Liver (tissue), 3 donors: ENCODE data around the gene SERPIND1.

Experiments
- RAD21 ChIP-seq, 2 donors: IDR thresholded peaks; 2 replicates each; pipeline ENCODE4 v1.6.1; 2016; ENCODE audit warnings: antibody characterized with exemption in 2 of 2, mild to moderate bottlenecking in 2 of 2
- RXRA ChIP-seq, 2 donors: IDR thresholded peaks; 2 replicates each; pipeline ENCODE4 v1.6.1; 2017 to 2018; ENCODE audit warnings: antibody characterized with exemption in 2 of 2, mild to moderate bottlenecking in 1 of 2
- TF ChIP-seq, protein P1 (sequence below): fragments of 150-350 bp; IDR thresholded peaks from 2 replicates; pipeline ENCODE4 v1.5.1; 2017; ENCODE audit warnings: improper control_type of control experiment, low read depth, low read length; ENCODE audit not compliant: missing input control
- TF ChIP-seq, protein P2 (sequence below): IDR thresholded peaks from 2 replicates; pipeline ENCODE4 v1.6.1; 2016; ENCODE audit warnings: antibody characterized with exemption, mild to moderate bottlenecking
- donor health status: healthy.
- donor health status: healthy.

DNA sequence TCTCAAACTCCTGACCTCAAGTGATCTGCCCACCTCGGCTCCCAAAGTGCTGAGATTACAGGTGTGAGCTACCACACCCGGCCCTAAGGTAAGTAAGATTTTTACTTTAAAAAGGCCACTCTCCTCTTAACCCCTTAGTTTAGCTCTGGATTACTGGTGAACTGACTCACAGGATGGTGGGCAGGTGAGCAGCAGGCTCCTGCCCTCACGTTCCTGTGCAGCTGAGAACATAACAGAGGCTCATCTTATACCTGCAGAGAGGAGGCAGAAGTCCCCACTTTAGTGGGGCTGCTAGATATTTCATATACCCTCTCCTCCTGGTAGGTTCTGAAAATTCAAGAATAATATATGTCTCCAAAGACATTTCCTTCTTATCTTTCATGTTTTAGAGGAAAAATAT is 17.1 kb upstream of the SERPIND1 start:
- TF ChIP-seq, protein P1, sequence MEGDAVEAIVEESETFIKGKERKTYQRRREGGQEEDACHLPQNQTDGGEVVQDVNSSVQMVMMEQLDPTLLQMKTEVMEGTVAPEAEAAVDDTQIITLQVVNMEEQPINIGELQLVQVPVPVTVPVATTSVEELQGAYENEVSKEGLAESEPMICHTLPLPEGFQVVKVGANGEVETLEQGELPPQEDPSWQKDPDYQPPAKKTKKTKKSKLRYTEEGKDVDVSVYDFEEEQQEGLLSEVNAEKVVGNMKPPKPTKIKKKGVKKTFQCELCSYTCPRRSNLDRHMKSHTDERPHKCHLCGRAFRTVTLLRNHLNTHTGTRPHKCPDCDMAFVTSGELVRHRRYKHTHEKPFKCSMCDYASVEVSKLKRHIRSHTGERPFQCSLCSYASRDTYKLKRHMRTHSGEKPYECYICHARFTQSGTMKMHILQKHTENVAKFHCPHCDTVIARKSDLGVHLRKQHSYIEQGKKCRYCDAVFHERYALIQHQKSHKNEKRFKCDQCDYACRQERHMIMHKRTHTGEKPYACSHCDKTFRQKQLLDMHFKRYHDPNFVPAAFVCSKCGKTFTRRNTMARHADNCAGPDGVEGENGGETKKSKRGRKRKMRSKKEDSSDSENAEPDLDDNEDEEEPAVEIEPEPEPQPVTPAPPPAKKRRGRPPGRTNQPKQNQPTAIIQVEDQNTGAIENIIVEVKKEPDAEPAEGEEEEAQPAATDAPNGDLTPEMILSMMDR: no peak
- TF ChIP-seq RAD21 (IDR thresholded peaks at IDR 0.05) (no peak), RXRA (IDR thresholded peaks at IDR 0.05) (no peak)
- TF ChIP-seq, protein P2, sequence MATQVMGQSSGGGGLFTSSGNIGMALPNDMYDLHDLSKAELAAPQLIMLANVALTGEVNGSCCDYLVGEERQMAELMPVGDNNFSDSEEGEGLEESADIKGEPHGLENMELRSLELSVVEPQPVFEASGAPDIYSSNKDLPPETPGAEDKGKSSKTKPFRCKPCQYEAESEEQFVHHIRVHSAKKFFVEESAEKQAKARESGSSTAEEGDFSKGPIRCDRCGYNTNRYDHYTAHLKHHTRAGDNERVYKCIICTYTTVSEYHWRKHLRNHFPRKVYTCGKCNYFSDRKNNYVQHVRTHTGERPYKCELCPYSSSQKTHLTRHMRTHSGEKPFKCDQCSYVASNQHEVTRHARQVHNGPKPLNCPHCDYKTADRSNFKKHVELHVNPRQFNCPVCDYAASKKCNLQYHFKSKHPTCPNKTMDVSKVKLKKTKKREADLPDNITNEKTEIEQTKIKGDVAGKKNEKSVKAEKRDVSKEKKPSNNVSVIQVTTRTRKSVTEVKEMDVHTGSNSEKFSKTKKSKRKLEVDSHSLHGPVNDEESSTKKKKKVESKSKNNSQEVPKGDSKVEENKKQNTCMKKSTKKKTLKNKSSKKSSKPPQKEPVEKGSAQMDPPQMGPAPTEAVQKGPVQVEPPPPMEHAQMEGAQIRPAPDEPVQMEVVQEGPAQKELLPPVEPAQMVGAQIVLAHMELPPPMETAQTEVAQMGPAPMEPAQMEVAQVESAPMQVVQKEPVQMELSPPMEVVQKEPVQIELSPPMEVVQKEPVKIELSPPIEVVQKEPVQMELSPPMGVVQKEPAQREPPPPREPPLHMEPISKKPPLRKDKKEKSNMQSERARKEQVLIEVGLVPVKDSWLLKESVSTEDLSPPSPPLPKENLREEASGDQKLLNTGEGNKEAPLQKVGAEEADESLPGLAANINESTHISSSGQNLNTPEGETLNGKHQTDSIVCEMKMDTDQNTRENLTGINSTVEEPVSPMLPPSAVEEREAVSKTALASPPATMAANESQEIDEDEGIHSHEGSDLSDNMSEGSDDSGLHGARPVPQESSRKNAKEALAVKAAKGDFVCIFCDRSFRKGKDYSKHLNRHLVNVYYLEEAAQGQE: no peak
